ENCODE measurements around the gene LCMT1. TPM values are rescaled to one million over a fixed set of nuclear protein-coding genes. Genes with fewer than 3 reads are reported as not detected.
"Not testable (repeated sequence)": the region's sequence is repeated elsewhere in the genome, so short reads cannot be mapped to it uniquely, and the experiment has no call there.

The LCMT1 gene
- total RNA-seq, 2 donors from 2014 or later, result 52.3 to 52.5 TPM

DNA sequence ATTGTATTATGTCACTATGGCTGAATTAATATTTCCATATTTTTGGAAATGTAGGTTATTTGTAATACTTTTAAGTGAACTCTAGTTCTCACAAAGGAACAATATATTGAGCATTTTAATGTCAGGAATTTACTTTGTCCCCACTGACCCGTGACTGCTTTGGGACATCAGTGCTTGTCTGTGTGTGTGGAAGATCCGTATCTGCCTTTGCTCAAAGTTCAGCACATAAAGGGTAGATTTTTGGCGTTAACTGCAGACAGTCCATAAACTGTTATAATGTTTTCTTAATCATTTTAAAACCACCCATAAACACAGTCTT is 65.9 kb downstream of the LCMT1 start:
- H3K4me1 ChIP-seq, result no peaks in the 10 kb centered on the region
- H3K9me3 ChIP-seq, result no peaks in the 10 kb centered on the region
- H3K36me3 ChIP-seq, result peaks cover 41% of the 10 kb centered on the region
- H3K4me3 ChIP-seq, result no peak overlapping the region
- TF ChIP-seq, protein P1, sequence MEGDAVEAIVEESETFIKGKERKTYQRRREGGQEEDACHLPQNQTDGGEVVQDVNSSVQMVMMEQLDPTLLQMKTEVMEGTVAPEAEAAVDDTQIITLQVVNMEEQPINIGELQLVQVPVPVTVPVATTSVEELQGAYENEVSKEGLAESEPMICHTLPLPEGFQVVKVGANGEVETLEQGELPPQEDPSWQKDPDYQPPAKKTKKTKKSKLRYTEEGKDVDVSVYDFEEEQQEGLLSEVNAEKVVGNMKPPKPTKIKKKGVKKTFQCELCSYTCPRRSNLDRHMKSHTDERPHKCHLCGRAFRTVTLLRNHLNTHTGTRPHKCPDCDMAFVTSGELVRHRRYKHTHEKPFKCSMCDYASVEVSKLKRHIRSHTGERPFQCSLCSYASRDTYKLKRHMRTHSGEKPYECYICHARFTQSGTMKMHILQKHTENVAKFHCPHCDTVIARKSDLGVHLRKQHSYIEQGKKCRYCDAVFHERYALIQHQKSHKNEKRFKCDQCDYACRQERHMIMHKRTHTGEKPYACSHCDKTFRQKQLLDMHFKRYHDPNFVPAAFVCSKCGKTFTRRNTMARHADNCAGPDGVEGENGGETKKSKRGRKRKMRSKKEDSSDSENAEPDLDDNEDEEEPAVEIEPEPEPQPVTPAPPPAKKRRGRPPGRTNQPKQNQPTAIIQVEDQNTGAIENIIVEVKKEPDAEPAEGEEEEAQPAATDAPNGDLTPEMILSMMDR (IDR thresholded peaks at IDR 0.05), result no peak
- H3K27me3 ChIP-seq, result no peaks in the 10 kb centered on the region
- no peak for DNase-seq (ENCODE audit: low spot score)
- H3K27ac ChIP-seq, result no peak overlapping the region

DNA sequence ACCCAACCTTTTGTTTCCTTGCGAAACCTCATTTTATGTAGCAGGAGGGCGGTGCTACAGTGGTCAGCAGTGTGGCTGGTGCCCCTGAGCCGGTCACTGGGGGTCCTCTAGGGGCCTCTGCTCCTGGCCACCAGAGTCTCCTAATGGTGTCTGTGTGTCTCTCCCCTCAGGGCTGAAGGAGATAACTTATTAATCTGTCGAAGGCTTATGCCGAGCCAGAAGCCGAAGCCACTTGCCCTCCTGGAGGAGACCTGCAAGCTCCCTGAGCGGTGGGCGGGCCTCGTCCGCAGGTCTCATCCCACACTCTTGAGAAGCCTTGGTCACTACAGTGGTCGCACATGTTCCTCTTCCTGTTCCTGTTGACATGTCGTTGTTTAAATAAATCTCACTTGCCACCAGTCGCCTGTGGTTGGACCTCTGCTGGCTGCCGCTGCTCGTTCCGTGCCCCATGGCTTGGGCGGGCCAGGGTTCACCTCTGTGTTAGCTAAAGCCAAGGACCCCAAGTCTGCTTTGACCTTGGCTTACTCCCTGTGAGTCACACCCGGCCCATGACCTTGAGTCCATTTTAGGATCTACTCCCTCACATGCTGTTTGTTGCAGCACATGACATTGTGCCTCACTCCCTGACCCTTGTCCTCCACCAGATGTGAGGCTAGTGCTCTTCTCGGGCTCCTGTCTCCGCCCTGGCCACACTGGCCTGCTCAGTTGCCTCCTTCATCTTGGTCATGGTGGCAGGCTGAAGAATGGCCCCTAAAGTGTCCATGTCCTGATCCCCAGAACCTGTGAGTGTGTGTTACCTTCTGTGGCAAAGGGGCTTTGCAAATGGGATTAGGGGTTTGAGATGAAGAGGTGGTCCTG is 66.5 kb downstream of the LCMT1 start:
- Histone ChIP-seq H3K36me3 (peaks cover 35% of the 10 kb centered on the region), H3K4me3 (no peak overlapping the region), H3K27me3 (no peaks in the 10 kb centered on the region), H3K4me1 (no peaks in the 10 kb centered on the region), H3K9me3 (no peaks in the 10 kb centered on the region), H3K27ac (no peak overlapping the region)
- TF ChIP-seq, protein P1 (IDR thresholded peaks at IDR 0.05), result no peak
- no peak for DNase-seq (ENCODE audit: low spot score)

DNA sequence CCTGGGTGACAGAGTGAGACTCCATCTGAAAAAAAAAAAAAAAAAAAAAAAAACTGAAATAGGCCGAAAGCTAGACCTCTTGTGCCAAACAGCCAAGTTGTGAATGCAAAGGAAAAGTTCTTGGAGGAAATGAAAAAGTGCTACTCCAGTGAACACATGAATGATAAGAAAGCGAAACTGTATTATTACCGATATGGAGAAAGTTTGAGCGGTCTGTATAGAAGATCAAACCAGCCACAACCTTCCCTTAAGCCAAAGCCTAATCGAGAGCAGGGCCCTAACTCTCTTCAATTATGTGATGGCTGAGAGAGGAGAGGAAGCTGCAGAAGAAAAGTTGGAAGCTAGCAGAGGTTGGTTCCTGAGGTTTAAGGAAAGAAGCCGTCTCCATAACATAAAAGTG is 69.7 kb downstream of the LCMT1 start:
- not testable (repeated sequence) for H3K27me3 ChIP-seq, H3K4me3 ChIP-seq
- H3K36me3 ChIP-seq, result peaks cover 14% of the 10 kb centered on the region

DNA sequence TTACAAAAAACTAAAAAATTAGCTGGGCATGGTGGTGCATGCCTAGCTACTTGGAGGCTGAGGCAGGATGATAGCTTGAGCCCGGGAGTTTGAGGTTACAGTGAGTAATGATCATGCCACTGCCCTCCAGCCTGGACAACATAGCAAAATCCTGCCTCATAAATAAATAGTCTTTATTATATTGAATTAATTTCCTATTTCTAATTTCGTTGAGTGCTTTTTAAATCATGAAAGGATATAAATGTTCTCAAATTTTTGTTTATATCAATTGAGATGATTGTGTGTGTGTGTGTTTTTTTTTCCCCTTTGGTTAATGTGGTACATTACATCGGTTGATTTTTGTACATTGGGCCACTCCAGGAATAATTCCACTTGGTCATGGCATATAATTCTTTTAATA is 73.2 kb downstream of the LCMT1 start:
- H3K36me3 ChIP-seq, result no peaks in the 10 kb centered on the region
- no peak overlapping the region for H3K4me3 ChIP-seq
- DNase-seq (ENCODE audit: low spot score), result no peak
- no peaks in the 10 kb centered on the region for H3K9me3 ChIP-seq
- no peak overlapping the region for H3K27ac ChIP-seq
- TF ChIP-seq, protein P1 (IDR thresholded peaks at IDR 0.05), result no peak
- no peaks in the 10 kb centered on the region for H3K27me3 ChIP-seq
- no peaks in the 10 kb centered on the region for H3K4me1 ChIP-seq

More for the DNA sequence above, 69.7 kb downstream of the LCMT1 start:
- H3K4me1 ChIP-seq; H3K27ac ChIP-seq; DNase-seq (ENCODE audit: low spot score); H3K9me3 ChIP-seq: not testable (repeated sequence)

DNA sequence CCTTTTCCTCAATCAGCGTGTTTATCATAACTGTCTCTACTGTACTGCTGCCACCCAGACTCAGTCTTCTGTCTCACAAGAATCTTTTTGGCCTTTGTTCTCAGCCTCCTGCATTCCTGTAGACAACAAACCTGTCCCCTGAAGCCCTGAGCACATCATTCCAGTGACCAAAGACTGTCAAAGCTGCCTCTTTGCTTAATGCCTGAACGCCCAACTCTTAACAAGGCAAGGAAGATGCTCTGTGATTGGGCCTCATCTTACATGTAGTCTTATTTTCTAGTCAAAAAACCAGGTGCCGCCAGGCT is 75.9 kb downstream of the LCMT1 start:
- Histone ChIP-seq H3K36me3 (no peaks in the 10 kb centered on the region), H3K4me3 (no peak overlapping the region), H3K27me3 (no peaks in the 10 kb centered on the region), H3K9me3 (no peaks in the 10 kb centered on the region), H3K27ac (no peak overlapping the region), H3K4me1 (no peaks in the 10 kb centered on the region)
- no peak for DNase-seq (ENCODE audit: low spot score)
- TF ChIP-seq, protein P1 (IDR thresholded peaks at IDR 0.05), result no peak

DNA sequence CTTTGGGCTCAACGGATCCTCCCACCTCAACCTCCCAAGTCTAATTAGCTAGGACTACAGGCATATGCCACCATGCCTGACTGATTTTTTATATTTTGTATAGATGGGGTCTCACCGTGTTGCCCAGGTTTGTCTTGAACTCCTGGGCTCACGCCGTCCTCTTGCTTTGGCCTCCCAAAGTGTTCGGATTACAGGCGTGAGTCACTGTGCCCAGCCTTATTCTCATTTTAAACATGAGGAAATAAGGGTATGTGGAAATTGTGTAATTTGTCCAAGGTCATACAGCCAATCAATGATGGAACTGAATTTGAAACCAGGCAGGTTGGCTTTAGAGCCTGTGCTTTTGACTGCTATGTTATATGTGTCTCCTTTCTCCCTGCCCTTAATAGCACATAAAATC is 77.8 kb downstream of the LCMT1 start:
- no peak for DNase-seq (ENCODE audit: low spot score)
- no peak overlapping the region for H3K4me3 ChIP-seq
- H3K27ac ChIP-seq, result no peak overlapping the region
- H3K9me3 ChIP-seq, result no peaks in the 10 kb centered on the region
- TF ChIP-seq, protein P1 (IDR thresholded peaks at IDR 0.05), result no peak
- H3K36me3 ChIP-seq, result no peaks in the 10 kb centered on the region
- no peaks in the 10 kb centered on the region for H3K4me1 ChIP-seq
- no peaks in the 10 kb centered on the region for H3K27me3 ChIP-seq
